Suprapubic skin (tissue), 4 donors: Measurements from ENCODE around the gene NANOGP8. TPM values are rescaled to one million over a fixed set of nuclear protein-coding genes. Genes with fewer than 3 reads are reported as not detected.

Experiments used
- DNase-seq, 2 donors: peaks; one replicate each; pipeline ENCODE4 v3.0.0-alpha.2; 2019; ENCODE audit warnings: low spot score in 2 of 2
- H3K27ac ChIP-seq: fragments of 200-600 bp; sonication (generic); one replicate; pipeline ENCODE4 v1.5.1; 2019
- H3K27me3 ChIP-seq: fragments of 200-600 bp; sonication (generic); one replicate; pipeline ENCODE4 v1.5.1; 2019
- H3K36me3 ChIP-seq: fragments of 200-600 bp; sonication (generic); one replicate; pipeline ENCODE4 v1.5.1; 2019
- H3K4me1 ChIP-seq: fragments of 200-600 bp; sonication (generic); one replicate; pipeline ENCODE4 v1.5.1; 2019
- H3K4me3 ChIP-seq: fragments of 200-600 bp; sonication (generic); one replicate; pipeline ENCODE4 v1.5.1; 2019; ENCODE audit warnings: mild to moderate bottlenecking
- H3K9me3 ChIP-seq: fragments of 200-600 bp; sonication (generic); one replicate; pipeline ENCODE4 v1.5.1; 2019
- CTCF ChIP-seq, 2 donors: fragments of 200-600 bp in 1 of 2; fragments of 450-650 bp in 1 of 2; sonication (generic) in 1 of 2; IDR thresholded peaks; one replicate each; pipeline ENCODE4 v1.5.1; 2016 to 2019; ENCODE audit warnings: antibody characterized with exemption in 2 of 2, mild to moderate bottlenecking in 1 of 2, moderate library complexity in 1 of 2
- EP300 ChIP-seq: sonication (generic); formaldehyde crosslinking; IDR thresholded peaks from one replicate; pipeline ENCODE4 v1.6.1; 2017; ENCODE audit warnings: antibody characterized with exemption
- POLR2A ChIP-seq, 2 donors: fragments of 450-650 bp; IDR thresholded peaks; one replicate each; pipeline ENCODE4 v1.6.1; 2017; ENCODE audit warnings: antibody characterized with exemption in 2 of 2, mild to moderate bottlenecking in 2 of 2, moderate library complexity in 2 of 2
- POLR2AphosphoS5 ChIP-seq, 3 donors: sonication (generic); formaldehyde crosslinking; IDR thresholded peaks; one replicate each; pipeline ENCODE4 v1.6.1; 2017; ENCODE audit warnings: antibody characterized with exemption in 3 of 3
- WGBS: methylation state at CpG from one replicate; pipeline ENCODE4 v1.1.5; 2018; 5-methylcytosine and 5-hydroxymethylcytosine counted together
- total RNA-seq, 4 donors: library from RNA; depleted of rRNA; stranded (reverse); fragments of >200 nt; gene quantifications; one replicate each; pipeline ENCODE4 v1.1.0, GENCODE V29; 2016

The NANOGP8 gene
- total RNA-seq, 4 donors from 2014 or later, result 0.79 to 5.9 (median 2.1) TPM; not detected in 1

GRCh38 chr15:35115155-35115725, 30.1 kb upstream of the NANOGP8 start:
- Histone ChIP-seq H3K9me3 (no peaks in the 10 kb centered on the region), H3K27me3 (no peaks in the 10 kb centered on the region), H3K27ac (no peak overlapping the region), H3K4me1 (no peaks in the 10 kb centered on the region), H3K4me3 (no peak overlapping the region), H3K36me3 (no peaks in the 10 kb centered on the region)
- no peak for TF ChIP-seq CTCF (IDR thresholded peaks at IDR 0.05)
- no peak for TF ChIP-seq POLR2AphosphoS5 (IDR thresholded peaks at IDR 0.05)
- no peak for TF ChIP-seq EP300
- TF ChIP-seq POLR2A (IDR thresholded peaks at IDR 0.05), result no peak
- 59% methylated on average over 5 of the region's 5 CpGs for WGBS
- no peak for DNase-seq

GRCh38 chr15:35112346-35112745, 27.3 kb upstream of the NANOGP8 start:
- H3K27ac ChIP-seq, result no peak overlapping the region
- no peak overlapping the region for H3K4me3 ChIP-seq
- H3K9me3 ChIP-seq, result no peaks in the 10 kb centered on the region
- 92% methylated on average over 2 of the region's 2 CpGs for WGBS
- H3K4me1 ChIP-seq, result no peaks in the 10 kb centered on the region
- no peaks in the 10 kb centered on the region for H3K36me3 ChIP-seq
- no peak for DNase-seq
- no peaks in the 10 kb centered on the region for H3K27me3 ChIP-seq
- TF ChIP-seq POLR2AphosphoS5 (IDR thresholded peaks at IDR 0.05) (no peak), CTCF (IDR thresholded peaks at IDR 0.05) (no peak), POLR2A (IDR thresholded peaks at IDR 0.05) (no peak), EP300 (no peak)

GRCh38 chr15:35111861-35112260, 26.8 kb upstream of the NANOGP8 start:
- TF ChIP-seq CTCF (IDR thresholded peaks at IDR 0.05) (no peak), POLR2AphosphoS5 (IDR thresholded peaks at IDR 0.05) (no peak), POLR2A (IDR thresholded peaks at IDR 0.05) (no peak), EP300 (no peak)
- no peak for DNase-seq
- H3K4me3 ChIP-seq, result no peak overlapping the region

GRCh38 chr15:35108453-35108852, 23.4 kb upstream of the NANOGP8 start:
- H3K27ac ChIP-seq, result no peak overlapping the region
- TF ChIP-seq CTCF (IDR thresholded peaks at IDR 0.05) (no peak), POLR2AphosphoS5 (IDR thresholded peaks at IDR 0.05) (no peak), EP300 (no peak), POLR2A (IDR thresholded peaks at IDR 0.05) (no peak)
- no peaks in the 10 kb centered on the region for H3K36me3 ChIP-seq
- no peaks in the 10 kb centered on the region for H3K9me3 ChIP-seq
- DNase-seq, result no peak
- H3K4me1 ChIP-seq, result no peaks in the 10 kb centered on the region
- H3K4me3 ChIP-seq, result no peak overlapping the region
- H3K27me3 ChIP-seq, result no peaks in the 10 kb centered on the region

More at GRCh38 chr15:35111861-35112260, 26.8 kb upstream of the NANOGP8 start:
- no peaks in the 10 kb centered on the region for H3K36me3 ChIP-seq
- H3K27me3 ChIP-seq, result no peaks in the 10 kb centered on the region
- no peaks in the 10 kb centered on the region for H3K9me3 ChIP-seq
- no peak overlapping the region for H3K27ac ChIP-seq
- H3K4me1 ChIP-seq, result no peaks in the 10 kb centered on the region

GRCh38 chr15:35107561-35107960, 22.5 kb upstream of the NANOGP8 start:
- WGBS, result 86% methylated on average over 5 of the region's 5 CpGs
- no peak for TF ChIP-seq POLR2A (IDR thresholded peaks at IDR 0.05)
- no peaks in the 10 kb centered on the region for H3K36me3 ChIP-seq

GRCh38 chr15:35107122-35107521, 22.0 kb upstream of the NANOGP8 start:
- no peak for DNase-seq
- Histone ChIP-seq H3K27me3 (no peaks in the 10 kb centered on the region), H3K36me3 (no peaks in the 10 kb centered on the region), H3K4me3 (no peak overlapping the region), H3K9me3 (no peaks in the 10 kb centered on the region), H3K4me1 (no peaks in the 10 kb centered on the region), H3K27ac (no peak overlapping the region)
- 88% methylated on average over 3 of the region's 3 CpGs for WGBS
- no peak for TF ChIP-seq EP300
- no peak for TF ChIP-seq POLR2AphosphoS5 (IDR thresholded peaks at IDR 0.05)
- TF ChIP-seq POLR2A (IDR thresholded peaks at IDR 0.05), result no peak
- no peak for TF ChIP-seq CTCF (IDR thresholded peaks at IDR 0.05)

More at GRCh38 chr15:35107561-35107960, 22.5 kb upstream of the NANOGP8 start:
- Histone ChIP-seq H3K4me1 (no peaks in the 10 kb centered on the region), H3K4me3 (no peak overlapping the region), H3K9me3 (no peaks in the 10 kb centered on the region), H3K27me3 (no peaks in the 10 kb centered on the region), H3K27ac (no peak overlapping the region)
- no peak for DNase-seq
